Activated naive CD4-positive, alpha-beta T cell treated with anti-CD3 and anti-CD28 coated beads, Interleukin-2, amount 50 U/mL, for 72 hours (primary cell): ENCODE measurements around the gene MMS19. TPM values are rescaled to one million over a fixed set of nuclear protein-coding genes. Genes with fewer than 3 reads are reported as not detected.
A peak's percentile ranks its signal among the peaks of the same experiment; 100 is the strongest.

Source experiments
- ATAC-seq, 2 donors: fragments of 150-1000 bp; cut with Tn5 transposase; 2 replicates each; pipeline ENCODE4 v1.10.0; 2021; ENCODE audit warnings: mild to moderate bottlenecking in 2 of 2, moderate library complexity in 2 of 2
- DNase-seq, 2 donors: peaks; one replicate each; pipeline ENCODE4 v3.0.0; 2021 to 2022; ENCODE audit warnings: low spot score in 2 of 2
- H3K27ac Mint-ChIP-seq, 2 donors: one replicate each; pipeline ENCODE4 v1.8.0; 2022; ENCODE audit warnings: mild to moderate bottlenecking in 2 of 2, mixed read lengths in 2 of 2
- H3K36me3 Mint-ChIP-seq, 2 donors: one replicate each; pipeline ENCODE4 v1.8.0; 2022; ENCODE audit warnings: mixed read lengths in 2 of 2
- H3K9me3 Mint-ChIP-seq, 2 donors: one replicate each; pipeline ENCODE4 v1.8.0; 2022; ENCODE audit warnings: mixed read lengths in 2 of 2
- total RNA-seq, 2 donors: library from RNA; stranded (reverse); gene quantifications; one replicate each; pipeline ENCODE4 v1.2.3, GENCODE V29; 2022

Gene MMS19
- total RNA-seq, 2 donors from 2014 or later, result 74.2 to 125 TPM

- ATAC-seq, result no peak
- Mint-ChIP-seq H3K9me3 (no peaks in the 10 kb centered on the region), H3K36me3 (no peaks in the 10 kb centered on the region), H3K27ac (no peak overlapping the region)
- no peak for DNase-seq
These were observed 14.8 kb upstream of the MMS19 start for GRCh38 chr10:97512993-97513392.

- no peak for DNase-seq
- no peak overlapping the region for H3K27ac Mint-ChIP-seq
These were observed 13.7 kb upstream of the MMS19 start for GRCh38 chr10:97511711-97512440.

GRCh38 chr10:97510686-97511085 is 12.5 kb upstream of the MMS19 start:
- H3K36me3 Mint-ChIP-seq, result no peaks in the 10 kb centered on the region
- H3K9me3 Mint-ChIP-seq, result no peaks in the 10 kb centered on the region
- no peak for DNase-seq
- H3K27ac Mint-ChIP-seq, result no peak overlapping the region
- no peak for ATAC-seq

More at GRCh38 chr10:97511711-97512440, 13.7 kb upstream of the MMS19 start:
- H3K36me3 Mint-ChIP-seq, result no peaks in the 10 kb centered on the region
- H3K9me3 Mint-ChIP-seq, result no peaks in the 10 kb centered on the region
- ATAC-seq, result no peak

- Mint-ChIP-seq H3K36me3 (no peaks in the 10 kb centered on the region), H3K9me3 (no peaks in the 10 kb centered on the region), H3K27ac (no peak overlapping the region)
- ATAC-seq, result no peak
- DNase-seq, result no peak
These were observed 11.0 kb upstream of the MMS19 start for GRCh38 chr10:97509120-97509680.

GRCh38 chr10:97508342-97508741 is 10.1 kb upstream of the MMS19 start:
- DNase-seq (no peak), ATAC-seq (no peak)
- no peaks in the 10 kb centered on the region for H3K9me3 Mint-ChIP-seq
- H3K36me3 Mint-ChIP-seq, result no peaks in the 10 kb centered on the region
- no peak overlapping the region for H3K27ac Mint-ChIP-seq

GRCh38 chr10:97506199-97506991 is 8.2 kb upstream of the MMS19 start:
- peak; percentile 72 to 85 for ATAC-seq
- DNase-seq, result no peak
- no peaks in the 10 kb centered on the region for H3K9me3 Mint-ChIP-seq
- no peaks in the 10 kb centered on the region for H3K36me3 Mint-ChIP-seq
- H3K27ac Mint-ChIP-seq, result no peak overlapping the region

GRCh38 chr10:97505152-97505551 is 6.9 kb upstream of the MMS19 start:
- ATAC-seq (no peak), DNase-seq (no peak)
- no peak overlapping the region for H3K27ac Mint-ChIP-seq
- H3K36me3 Mint-ChIP-seq, result no peaks in the 10 kb centered on the region
- no peaks in the 10 kb centered on the region for H3K9me3 Mint-ChIP-seq

- no peak for DNase-seq
- no peaks in the 10 kb centered on the region for H3K9me3 Mint-ChIP-seq
- ATAC-seq, result no peak
- H3K27ac Mint-ChIP-seq, result no peak overlapping the region
- H3K36me3 Mint-ChIP-seq, result no peaks in the 10 kb centered on the region
These were observed 5.2 kb upstream of the MMS19 start for GRCh38 chr10:97503406-97503805.

GRCh38 chr10:97502916-97503315 is 4.7 kb upstream of the MMS19 start:
- no peaks in the 10 kb centered on the region for H3K9me3 Mint-ChIP-seq
- H3K27ac Mint-ChIP-seq, result no peak overlapping the region
- ATAC-seq (no peak), DNase-seq (no peak)
- H3K36me3 Mint-ChIP-seq, result peaks cover 3 to 5% of the 10 kb centered on the region in 2 donors

- Mint-ChIP-seq H3K9me3 (no peaks in the 10 kb centered on the region), H3K27ac (no peak overlapping the region), H3K36me3 (peaks cover 8 to 10% of the 10 kb centered on the region in 2 donors)
- DNase-seq, result no peak
- ATAC-seq, result no peak
These were observed 2.0 kb upstream of the MMS19 start for GRCh38 chr10:97500297-97500575.

GRCh38 chr10:97499561-97500296 is 1.5 kb upstream of the MMS19 start:
- H3K9me3 Mint-ChIP-seq, result no peaks in the 10 kb centered on the region
- no peak for DNase-seq
- peaks cover 8 to 10% of the 10 kb centered on the region in 2 donors for H3K36me3 Mint-ChIP-seq
- no peak for ATAC-seq
- H3K27ac Mint-ChIP-seq, result no peak overlapping the region

- DNase-seq, result peak in 1 of 2 donors; percentile 40
- Mint-ChIP-seq H3K9me3 (no peaks in the 10 kb centered on the region), H3K27ac (peak within 1 kb of the TSS; percentile 96 to 98), H3K36me3 (peaks cover 8 to 10% of the 10 kb centered on the region in 2 donors)
- ATAC-seq, result peak in 1 of 2 donors; percentile 6
These were observed 779 bp upstream of the MMS19 start, which contains the start of gene UBTD1 for GRCh38 chr10:97498841-97499560. UBTD1 (plus strand) TSS chr10:97498924; CDS start chr10:97499204, 280 bp downstream.

GRCh38 chr10:97497572-97498075 is 598 bp downstream of the MMS19 start:
- ATAC-seq (peak; percentile 56 to 59), DNase-seq (peak; percentile 79)
- peaks cover 8 to 10% of the 10 kb centered on the region in 2 donors for H3K36me3 Mint-ChIP-seq
- H3K27ac Mint-ChIP-seq, result peak overlapping the region; percentile 96 to 98
- no peaks in the 10 kb centered on the region for H3K9me3 Mint-ChIP-seq

- peak overlapping the region in 1 of 2 donors; percentile 91 for H3K27ac Mint-ChIP-seq
- ATAC-seq, result no peak
- no peak for DNase-seq
- no peaks in the 10 kb centered on the region for H3K9me3 Mint-ChIP-seq
- peaks cover 8 to 10% of the 10 kb centered on the region in 2 donors for H3K36me3 Mint-ChIP-seq
These were observed 3.2 kb downstream of the MMS19 start for GRCh38 chr10:97494863-97495506.

- H3K27ac Mint-ChIP-seq, result no peak overlapping the region
- no peaks in the 10 kb centered on the region for H3K9me3 Mint-ChIP-seq
- ATAC-seq (no peak), DNase-seq (no peak)
- peaks cover 8 to 10% of the 10 kb centered on the region in 2 donors for H3K36me3 Mint-ChIP-seq
These were observed 4.1 kb downstream of the MMS19 start for GRCh38 chr10:97494151-97494550.

GRCh38 chr10:97490592-97490991 is 7.6 kb downstream of the MMS19 start:
- DNase-seq, result no peak
- Mint-ChIP-seq H3K9me3 (no peaks in the 10 kb centered on the region), H3K36me3 (no peaks in the 10 kb centered on the region), H3K27ac (peak overlapping the region; percentile 77 to 84)
- ATAC-seq, result no peak
